Stimulated activated CD8-positive, alpha-beta memory T cell treated with anti-CD3 and anti-CD28 coated beads, Interleukin-4, amount 100 ng/mL, for 48 hours (primary cell): ENCODE measurements around the gene HRH2.
A peak's percentile ranks its signal among the peaks of the same experiment; 100 is the strongest.
"Not testable (repeated sequence)": the region's sequence is repeated elsewhere in the genome, so short reads cannot be mapped to it uniquely, and the experiment has no call there.

Source experiments
- DNase-seq: peaks from one replicate; pipeline ENCODE4 v3.0.0-alpha.2; 2020

HRH2 gene

DNA sequence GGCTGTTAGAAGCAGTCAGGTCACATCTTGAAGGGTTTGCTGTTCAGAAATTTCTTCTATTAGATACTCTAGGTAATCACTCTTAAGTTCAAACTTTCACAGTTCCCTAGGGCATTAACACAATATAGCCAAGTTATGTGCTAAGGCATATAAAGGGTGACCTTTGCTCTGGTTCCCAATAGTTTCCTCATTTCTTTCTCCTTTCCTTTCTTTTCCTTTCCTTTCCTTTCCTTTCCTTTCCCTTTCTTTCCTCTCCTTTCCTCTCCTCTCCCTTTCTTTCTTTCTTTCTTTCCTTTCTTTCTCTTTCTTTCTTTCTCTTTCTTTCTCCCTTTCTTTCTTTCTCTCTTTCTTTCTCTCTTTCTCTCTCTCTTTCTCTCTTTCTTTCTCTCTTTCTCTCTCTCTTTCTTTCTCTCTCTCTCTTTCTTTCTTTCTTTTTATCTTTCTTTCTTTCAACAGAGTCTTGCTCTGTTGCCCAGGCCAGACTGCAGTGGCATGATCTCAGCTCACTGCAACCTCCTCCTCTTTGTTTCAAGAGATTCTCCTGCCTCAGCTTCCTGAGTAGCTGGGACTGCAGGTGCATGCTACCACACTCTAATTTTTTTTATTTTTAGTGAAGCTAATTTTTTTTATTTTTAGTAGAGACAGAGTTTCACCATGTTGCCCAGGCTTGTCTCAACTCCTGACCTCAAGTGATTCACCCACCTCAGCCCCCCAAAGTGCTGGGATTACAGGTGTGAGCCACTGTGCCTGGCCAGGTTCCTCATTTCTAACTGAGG is 7.3 kb upstream of the HRH2 start:
- DNase-seq: not testable (repeated sequence)

DNA sequence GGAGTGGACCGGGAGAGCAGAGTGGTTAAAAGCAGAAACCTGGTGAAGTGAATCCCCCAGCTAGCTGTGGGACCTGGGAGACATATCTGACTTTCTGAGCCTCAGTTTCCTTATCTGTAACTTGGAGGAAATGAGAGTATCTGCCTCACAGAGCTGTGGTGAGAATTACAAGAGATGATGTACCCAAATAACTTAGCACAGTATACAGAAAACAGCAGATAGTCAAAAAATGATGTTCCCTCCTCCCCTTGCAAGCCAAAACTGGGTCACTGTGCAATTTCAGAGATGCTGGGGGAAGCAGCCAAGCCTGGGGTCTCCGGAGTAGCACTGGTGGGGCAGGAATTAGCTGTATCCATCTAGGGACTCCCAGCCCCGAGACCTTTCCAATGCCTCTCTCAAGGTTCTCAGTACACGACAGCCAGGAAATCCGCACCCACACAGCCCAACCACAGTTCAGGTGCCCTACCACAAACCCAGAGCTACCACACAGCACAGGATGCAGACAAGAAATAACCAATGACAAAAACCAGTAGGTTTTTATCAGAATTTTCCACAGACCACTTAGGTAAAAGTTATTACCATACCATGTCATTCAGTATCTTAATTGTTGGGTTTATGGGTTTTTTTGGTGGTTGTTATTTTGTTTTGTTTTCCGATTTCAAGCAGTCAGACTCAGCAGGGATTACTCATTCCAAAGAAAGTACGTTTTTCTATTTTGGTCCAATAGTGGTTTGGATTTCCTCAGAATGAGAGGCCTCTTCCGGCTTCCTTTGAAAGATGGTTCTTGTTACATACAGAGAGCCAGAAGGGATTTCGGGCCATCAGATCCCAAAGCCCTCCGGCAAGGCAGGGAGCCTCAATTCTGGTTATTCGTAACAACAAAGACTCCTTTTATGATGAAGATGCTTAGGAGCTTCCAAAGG is 4.9 kb upstream of the HRH2 start:
- peak; percentile 85 for DNase-seq

DNA sequence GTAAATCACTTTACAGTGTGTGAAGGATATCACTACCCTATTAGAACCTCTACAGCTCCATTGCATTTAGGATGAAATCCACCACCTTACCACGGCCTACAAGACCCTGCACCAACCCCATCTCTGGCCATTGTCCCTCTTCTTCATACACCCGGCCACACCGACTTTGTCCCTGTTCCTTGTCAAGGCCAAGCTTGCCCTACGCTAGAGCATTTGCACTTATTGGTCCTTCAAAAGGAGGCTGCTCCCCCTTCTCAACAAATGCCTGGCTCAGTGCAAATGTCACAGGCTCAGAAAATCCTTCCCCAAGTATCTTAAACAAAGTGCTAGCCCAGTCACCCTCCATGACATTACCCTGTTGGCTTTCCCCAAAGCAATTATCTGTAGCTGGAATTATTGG is 4.1 kb upstream of the HRH2 start:
- DNase-seq: no peak

DNA sequence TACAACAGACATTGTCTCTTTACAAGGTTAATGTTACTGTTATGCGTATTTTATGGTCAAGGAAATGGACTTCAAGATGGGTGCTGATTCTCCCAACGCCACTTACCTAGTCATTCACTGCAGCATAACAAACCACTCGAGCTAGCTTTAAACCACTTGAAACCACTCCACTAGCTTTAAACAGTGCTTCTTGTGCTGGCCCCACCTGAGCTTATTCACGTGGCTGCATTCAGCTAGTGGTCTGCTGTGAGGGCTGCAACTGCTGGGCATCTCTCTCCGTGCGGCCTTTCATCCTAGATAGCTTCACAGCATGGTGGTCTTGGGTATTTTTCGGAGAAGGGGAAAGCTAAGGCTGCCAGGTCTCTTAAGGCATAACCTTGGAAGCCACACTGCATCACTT is 3.5 kb upstream of the HRH2 start:
- DNase-seq: no peak

DNA sequence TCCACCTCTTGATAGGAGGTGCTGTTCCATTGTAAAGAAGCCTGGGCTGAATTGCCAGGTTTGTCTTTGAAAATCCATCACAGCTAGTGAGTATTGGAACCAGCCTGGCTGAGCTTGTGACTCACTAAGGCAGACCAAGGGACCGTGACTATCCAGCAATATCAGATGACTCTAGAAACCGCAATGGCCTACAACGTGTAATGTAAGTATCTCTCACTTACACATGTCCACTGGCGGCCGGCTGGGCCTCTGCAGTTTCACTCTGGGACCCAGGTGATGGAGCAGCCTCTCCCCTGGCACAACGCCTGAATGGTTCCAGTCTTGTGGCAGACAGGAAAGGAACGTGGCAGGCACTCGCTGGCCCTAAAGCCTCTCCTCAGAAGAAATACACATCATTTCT is 3.1 kb upstream of the HRH2 start:
- DNase-seq: peak; percentile 51

DNA sequence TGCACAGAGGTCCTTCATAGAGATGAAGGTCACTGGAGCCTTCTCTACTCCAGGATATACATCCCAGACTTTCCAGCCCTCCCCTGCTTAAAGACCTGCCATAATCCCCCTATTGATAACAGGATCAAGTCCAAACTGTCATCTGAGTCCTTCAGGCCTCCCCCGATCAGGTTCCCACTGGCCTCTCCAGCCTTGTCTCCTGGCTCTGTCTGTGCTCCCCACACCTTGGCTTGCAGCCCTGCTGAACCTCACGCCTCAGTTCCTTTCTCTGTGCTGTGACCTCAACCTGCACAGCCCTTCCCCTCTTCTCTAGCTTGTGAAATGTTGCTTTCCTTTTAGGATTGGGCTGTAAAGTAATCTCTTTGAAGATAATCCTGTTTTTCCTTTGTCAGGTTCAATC is 2.5 kb upstream of the HRH2 start:
- no peak for DNase-seq

DNA sequence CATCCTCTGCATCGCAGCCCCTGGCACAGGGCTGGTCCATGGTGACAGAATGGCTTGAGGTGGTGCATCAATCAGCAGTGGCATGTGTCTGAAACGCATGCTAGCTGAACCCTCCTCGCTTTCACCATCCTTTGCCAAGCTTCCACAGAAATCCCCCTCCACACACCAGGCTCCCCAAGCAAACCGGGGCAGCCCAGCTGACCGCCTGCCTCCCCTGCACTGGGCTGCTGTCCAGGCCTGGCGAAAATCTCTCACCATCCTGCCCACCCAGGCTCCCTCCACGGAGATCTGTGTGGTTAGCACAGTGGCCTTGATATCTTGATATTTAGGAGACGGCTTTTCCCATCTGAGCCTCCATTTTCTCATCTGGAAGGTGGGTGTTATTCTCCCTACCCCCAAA is 905 bp upstream of the HRH2 start:
- no peak for DNase-seq

DNA sequence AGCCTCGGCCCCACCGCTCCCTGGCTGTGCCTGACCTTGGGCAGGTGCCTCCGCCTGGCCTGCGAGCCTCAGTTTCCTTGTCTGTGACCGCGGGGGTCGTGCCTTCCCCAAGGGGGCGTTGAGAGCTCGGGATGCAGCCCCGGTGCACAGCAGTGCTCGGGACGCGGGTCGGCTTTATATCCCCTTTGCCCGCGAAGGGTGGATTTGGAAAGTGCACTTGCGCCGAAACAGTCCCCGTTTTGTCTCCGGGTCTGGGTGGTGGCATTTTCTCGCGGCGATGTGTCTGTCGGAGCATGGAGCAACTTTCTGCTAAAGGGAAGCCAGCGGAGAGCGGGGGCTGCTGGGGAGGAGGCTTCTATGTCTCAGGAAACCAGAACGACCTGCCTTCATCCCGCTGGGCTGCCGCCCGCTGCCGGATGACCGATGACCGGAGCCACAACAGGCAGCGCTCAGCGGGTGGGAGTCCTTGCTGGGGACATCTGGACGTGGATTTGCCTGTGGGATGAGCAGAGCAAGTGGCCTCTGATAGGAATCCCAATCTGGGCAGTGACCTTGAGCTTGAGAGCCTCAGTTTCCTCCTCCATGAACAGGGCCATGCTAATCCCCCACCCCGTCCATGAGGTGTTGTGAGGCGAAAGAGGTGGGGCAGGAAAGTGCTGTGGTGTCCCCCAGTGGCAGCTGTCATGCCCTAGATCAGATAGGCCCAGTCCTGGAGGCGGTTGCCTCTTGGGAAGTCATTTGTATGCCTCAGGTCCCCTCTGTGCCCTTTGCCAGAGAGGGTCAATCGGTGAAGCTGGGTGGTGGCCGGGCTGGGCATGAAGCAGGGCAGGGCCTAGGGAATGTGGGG is 651 bp downstream of the HRH2 start:
- DNase-seq: peak; percentile 58

DNA sequence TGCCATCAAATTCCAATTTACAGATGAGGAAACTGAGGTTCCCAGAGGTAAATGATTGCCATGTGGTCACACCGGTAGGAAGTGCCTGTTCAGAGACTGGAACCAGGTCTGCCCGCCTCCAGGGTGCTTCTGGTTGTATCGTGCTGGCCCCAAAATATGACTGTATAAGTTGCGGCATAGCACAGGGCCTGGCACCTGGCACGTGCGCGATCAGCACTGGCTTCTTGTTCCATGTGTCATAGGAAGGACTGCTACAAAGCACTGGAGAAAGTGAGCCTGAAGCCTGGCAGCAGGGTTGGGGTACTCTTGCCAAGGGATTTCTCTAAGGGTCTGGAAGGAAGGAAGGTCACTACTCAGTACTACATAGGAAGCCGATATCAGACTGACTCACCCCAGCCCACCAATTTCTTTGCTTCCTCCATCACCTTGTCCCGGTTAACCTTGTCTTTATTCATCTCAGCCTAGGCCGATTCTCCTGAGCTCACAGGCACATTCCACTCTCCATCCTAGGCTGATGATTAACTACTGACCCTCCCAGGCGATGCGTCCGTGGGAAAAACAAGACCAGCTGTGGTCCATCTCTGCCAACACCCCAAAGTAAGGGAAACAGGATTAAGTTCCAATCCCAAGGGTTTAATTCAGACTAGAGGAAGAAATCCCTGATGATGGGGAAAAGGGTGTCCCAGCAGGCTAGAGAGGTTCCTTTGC is 1.8 kb downstream of the HRH2 start:
- peak; percentile 45 for DNase-seq

DNA sequence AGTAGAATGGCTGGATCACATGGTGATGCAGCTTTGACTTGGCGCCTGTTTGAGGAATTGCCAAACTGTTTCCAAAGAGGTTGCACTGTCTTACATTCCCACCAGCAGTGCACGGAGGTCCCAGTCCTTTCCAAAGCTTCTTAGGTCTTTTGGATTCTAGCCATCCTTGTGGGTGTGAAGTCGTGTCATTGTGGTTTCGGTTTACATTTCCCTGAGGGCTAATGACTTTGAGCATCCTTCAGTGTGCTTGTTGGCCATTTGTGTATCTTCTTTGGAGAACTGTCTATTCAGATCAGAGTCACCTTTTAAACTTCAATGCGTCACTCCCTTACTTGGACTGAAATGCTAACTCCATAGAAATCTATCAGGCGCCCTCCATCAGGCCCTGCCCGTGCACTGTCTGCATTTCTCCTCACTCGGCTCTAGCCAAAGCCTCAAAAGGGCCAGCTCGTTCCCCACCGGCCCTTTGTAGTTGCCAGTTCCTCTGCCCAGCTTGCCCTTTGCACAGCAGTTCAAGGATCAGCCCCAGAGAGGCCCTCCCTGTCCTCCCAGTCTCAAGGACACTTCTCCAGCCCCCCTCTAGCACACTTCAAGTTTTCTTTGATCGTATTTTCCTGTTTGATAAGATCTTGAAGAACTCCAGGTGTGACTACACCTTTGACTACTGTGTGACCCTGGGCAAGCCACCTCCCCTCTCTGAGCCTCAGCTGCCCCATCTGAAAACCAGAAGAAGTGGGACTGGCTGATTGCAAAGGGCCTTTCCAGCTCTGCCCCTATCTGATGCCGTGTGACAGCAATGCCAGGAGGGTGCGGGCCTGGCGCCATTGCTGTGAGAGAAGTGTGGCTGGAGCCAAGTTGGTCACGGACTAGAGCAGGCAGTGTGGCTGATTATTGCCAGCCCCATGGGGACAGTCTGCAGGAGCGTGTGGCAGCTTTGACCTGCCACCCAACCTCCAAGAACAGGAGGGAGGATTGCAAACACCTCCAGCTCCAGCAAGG is 5.6 kb downstream of the HRH2 start:
- DNase-seq: no peak

DNA sequence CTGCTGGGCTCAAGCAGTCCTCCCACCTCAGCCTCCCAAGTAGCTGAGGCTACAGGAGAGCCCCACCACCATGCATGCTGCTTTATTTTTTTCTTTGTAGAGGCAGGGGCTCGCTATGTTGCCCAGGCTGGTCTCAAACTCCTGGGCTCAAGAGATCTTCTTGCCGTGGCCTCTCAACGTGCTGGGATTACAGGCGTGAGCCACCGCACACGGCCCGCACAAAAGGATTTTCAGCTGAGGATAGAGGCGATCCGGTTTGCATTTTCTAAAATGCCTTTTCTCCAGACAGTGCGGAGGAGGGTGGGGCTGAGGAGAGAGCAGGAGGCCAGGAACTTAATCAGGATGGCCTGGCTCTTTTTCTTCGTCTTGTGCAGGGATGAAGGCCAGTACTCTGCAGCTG is 6.9 kb downstream of the HRH2 start:
- DNase-seq: no peak

DNA sequence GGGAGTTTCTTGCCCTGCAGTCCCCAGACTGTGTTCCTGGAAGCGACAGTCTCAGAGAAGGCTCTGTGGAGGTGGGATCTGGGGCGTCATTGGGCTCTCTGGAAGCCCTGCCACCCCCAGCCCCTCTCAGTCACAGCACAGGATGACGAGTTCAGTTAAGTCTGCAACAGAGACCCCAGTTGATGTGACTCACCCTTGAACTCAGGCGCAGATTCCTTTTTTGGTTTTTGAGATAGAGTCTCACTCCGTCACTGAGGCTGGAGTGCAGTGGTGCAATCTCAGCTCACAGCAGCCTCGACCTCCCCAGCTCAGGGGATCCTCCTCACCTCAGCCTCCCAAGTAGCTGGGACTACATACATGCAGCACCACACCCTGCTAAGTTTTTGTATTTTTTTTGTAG is 8.3 kb downstream of the HRH2 start:
- DNase-seq: no peak

DNA sequence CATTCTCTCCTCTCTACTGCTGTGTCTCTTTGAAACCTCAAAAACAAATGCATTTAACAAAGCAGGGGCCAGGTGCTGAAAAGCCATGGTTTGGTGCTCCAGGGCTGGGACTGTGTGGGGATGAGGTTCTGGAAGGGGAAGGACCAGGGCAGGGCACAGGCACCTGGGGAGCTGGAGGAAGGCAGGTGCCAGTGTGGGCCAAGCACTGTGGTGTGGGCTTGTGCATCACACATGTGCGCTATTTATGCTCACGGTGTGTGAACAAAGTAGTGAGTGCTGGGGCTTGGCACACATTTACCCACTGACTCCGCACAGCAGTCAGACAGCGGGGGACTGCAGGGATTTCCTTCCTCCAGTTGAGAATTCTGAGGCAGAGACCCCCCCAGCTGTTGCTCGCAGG is 10.1 kb downstream of the HRH2 start:
- no peak for DNase-seq

DNA sequence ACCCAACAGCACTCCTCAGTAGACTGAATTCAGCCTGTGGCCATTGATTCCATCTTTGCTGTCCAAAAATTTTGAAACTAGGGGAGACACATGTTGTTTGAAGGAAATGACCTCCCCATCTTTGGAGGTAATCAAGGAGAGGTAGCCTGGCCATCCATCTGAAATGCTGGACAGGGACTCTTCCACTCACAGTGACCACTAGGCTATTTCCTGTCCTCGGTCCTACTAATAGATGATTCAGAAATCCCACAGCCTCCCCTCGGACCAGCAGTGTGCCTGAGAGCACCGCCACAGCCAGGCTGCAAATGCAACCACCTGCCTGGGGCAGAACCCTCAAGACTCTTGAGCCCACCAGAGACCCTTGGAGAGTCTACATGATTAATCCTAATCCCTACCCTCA is 12.5 kb downstream of the HRH2 start:
- DNase-seq: no peak

DNA sequence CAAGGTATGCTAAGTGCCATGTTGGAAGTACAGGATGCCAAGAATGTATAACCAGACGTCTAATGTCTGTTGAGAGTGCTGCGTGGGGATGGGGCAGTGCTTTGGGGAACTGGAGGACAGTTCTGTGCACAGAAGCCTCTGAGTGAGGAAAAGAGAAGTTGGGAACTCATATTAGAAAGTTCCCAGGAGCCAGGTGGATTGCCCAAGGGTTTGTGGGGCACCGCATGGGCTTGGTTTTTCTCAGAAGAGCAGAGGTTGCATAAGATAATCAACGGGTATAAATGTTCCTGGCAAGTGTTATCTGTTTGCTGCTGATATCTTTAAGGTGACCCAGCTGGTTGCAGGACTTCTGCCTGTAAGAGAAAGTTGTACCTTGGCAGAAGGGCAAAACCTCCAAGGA is 13.1 kb downstream of the HRH2 start:
- no peak for DNase-seq

DNA sequence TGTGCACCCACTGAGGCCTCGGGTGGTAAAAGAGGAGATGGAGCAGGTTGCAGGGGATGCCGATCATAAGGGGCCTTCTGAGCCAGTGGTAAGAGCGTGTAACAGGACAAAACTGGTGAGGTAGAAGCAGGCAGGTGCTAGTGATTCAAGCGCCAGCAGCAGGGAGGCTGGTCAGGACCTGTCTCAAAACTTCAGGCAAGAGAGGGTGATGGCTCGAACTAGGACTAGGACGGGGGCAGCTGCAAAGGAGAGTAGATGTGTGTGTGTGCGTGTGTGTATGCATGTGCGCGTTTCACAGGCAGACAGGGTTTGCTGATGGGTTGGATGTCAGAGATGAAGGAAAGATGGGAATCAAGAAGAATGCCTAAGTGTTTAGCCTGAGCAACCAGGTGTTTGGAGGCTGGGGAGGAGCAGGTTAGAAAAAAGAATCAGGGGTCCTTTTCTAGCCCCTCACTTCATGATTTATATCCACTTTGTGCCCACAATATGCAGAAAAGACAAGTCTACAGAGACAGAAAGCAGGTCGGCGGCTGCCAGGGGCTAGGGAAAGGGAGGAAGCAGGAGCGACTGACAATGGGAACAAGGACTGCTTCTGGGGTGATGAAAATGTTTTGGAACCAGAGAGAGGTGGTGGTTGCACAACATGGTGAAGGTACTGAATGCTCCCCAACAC is 15.2 kb downstream of the HRH2 start:
- DNase-seq: no peak

DNA sequence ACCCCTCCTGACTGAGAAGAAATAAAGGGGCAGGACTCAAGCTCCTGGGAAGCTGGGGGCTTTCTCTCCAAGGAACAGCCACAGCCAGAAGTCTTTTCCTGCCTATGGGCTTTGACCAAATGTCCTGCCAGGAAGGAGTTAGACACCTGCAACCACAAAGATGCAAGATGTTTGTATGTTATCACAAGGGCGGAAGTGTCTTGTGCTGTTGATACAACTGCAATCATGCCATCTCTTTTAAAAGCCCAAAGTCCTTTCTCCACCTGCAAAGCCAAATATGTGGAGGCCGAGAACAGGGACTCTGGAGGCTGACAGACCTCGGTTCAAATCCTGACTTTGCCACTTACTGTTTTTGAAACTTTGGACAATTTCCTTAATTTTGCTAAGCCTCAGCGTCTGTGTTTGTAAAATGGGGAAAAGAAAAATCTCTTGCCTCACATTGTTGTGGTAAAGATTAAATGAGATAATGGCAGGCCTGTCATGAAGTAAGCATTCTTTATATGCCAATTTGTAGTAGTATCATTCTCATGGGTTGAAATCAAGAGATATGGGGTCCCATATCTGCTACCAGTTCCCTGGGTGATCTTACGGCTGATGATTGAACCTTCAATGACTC is 17.0 kb downstream of the HRH2 start:
- no peak for DNase-seq

DNA sequence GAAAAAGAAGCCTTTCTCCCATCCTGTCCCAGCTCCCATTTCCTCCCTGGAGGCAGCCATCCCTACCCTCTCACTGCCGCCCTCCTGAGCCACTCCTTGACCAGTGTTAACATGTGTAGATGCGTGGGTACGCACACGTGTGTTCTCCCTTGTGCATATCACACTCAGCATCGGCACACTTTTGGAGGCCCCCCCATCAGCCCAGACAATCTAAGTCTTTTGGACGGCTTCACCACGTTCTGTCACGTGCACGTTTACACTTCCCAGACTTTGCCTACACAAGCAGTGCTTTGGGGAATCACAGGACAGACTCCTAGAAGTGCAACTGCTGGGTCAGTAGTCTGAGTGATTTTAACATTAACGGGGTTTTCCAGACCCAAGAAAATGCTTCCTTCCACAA is 18.0 kb downstream of the HRH2 start:
- no peak for DNase-seq

DNA sequence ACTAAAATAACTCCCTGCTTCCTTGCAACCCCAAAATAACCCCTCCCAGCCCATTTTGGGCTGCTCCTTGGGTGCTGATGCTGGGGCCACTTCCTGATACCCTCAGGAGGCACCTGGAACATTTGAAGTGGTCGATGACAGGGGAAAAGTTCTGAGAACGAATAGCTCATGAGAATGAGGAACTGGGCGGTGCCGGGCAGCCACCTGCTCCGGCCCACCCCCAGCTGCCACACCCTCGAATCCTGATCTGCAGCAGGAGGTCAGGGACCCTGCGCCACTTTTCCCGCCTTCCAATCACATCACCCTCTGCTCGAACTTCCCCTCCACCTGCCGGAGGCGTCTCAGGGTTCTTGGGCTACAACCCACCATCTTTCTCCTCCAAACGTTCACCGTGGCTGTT is 19.7 kb downstream of the HRH2 start:
- no peak for DNase-seq

DNA sequence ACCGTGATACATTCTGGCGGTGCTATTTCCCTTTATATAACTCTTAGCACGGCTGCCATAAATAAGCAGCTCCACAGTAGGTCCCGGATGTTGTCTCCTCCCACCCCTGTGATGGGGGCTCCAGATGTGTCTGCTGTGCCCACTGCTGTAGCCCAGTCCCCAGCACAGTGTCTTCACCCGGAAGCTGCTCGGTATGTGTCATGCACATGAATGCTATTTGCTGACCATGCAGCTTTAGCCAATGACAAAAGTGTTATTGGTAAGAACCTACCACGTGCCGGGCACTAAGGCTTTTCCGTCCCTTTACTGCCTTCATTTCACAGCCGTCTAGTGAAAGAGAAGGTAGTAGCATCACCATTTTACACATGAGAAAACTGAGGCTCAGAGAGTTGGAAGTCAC is 20.2 kb downstream of the HRH2 start:
- DNase-seq: no peak
